Stimulated activated CD8-positive, alpha-beta memory T cell treated with anti-CD3 and anti-CD28 coated beads, Interleukin-4, amount 100 ng/mL, for 1 hour (primary cell): ENCODE results near the gene HMSD.

Experiments
- DNase-seq, 2 donors: peaks; one replicate each; pipeline ENCODE4 v3.0.0-alpha.2; 2020; ENCODE audit warnings: low read depth in 2 of 2, low spot score in 1 of 2

Gene HMSD

GRCh38 chr18:63953811-63954210 lies 4.7 kb downstream of the HMSD start:
- no peak for DNase-seq

GRCh38 chr18:63956755-63957154 lies 7.7 kb downstream of the HMSD start:
- no peak for DNase-seq

GRCh38 chr18:63960891-63961290 lies 11.8 kb downstream of the HMSD start:
- no peak for DNase-seq

- no peak for DNase-seq
Observed at GRCh38 chr18:63961435-63961980, 12.4 kb downstream of the HMSD start.

GRCh38 chr18:63962137-63962536 lies 13.0 kb downstream of the HMSD start:
- no peak for DNase-seq

- DNase-seq, result peak in 1 of 2 donors; percentile 21
Observed at GRCh38 chr18:63963615-63964256, 14.6 kb downstream of the HMSD start.

GRCh38 chr18:63964908-63965307 lies 15.8 kb downstream of the HMSD start:
- no peak for DNase-seq

- DNase-seq, result no peak
Observed at GRCh38 chr18:63965716-63966330, 16.7 kb downstream of the HMSD start.

- peak; percentile 52 to 62 for DNase-seq
Observed at GRCh38 chr18:63969942-63970808, 21.1 kb downstream of the HMSD start, which contains the start of gene SERPINB8. Gene SERPINB8, plus strand, starts transcription at chr18:63970081. Its CDS starts 8,228 bp downstream, at chr18:63978309.

GRCh38 chr18:63970809-63971205 lies 21.7 kb downstream of the HMSD start:
- DNase-seq, result no peak

GRCh38 chr18:63971320-63972001 lies 22.4 kb downstream of the HMSD start:
- no peak for DNase-seq

GRCh38 chr18:63972002-63972376 lies 22.9 kb downstream of the HMSD start:
- no peak for DNase-seq

GRCh38 chr18:63974991-63975390 lies 25.9 kb downstream of the HMSD start:
- DNase-seq, result no peak

- no peak for DNase-seq
Observed at GRCh38 chr18:63975628-63976027, 26.5 kb downstream of the HMSD start.

- no peak for DNase-seq
Observed at GRCh38 chr18:63977040-63977439, 27.9 kb downstream of the HMSD start.

GRCh38 chr18:63979409-63979920 lies 30.4 kb downstream of the HMSD start:
- no peak for DNase-seq

GRCh38 chr18:63980027-63980426 lies 30.9 kb downstream of the HMSD start:
- DNase-seq, result no peak

- DNase-seq, result no peak
Observed at GRCh38 chr18:63980896-63981460, 31.9 kb downstream of the HMSD start.

- no peak for DNase-seq
Observed at GRCh38 chr18:63981719-63982118, 32.6 kb downstream of the HMSD start.

- no peak for DNase-seq
Observed at GRCh38 chr18:63982361-63982760, 33.3 kb downstream of the HMSD start.

- no peak for DNase-seq
Observed at GRCh38 chr18:63986885-63987284, 37.8 kb downstream of the HMSD start.
